ENCODE data around the gene HMCN1.

Gene HMCN1

DNA sequence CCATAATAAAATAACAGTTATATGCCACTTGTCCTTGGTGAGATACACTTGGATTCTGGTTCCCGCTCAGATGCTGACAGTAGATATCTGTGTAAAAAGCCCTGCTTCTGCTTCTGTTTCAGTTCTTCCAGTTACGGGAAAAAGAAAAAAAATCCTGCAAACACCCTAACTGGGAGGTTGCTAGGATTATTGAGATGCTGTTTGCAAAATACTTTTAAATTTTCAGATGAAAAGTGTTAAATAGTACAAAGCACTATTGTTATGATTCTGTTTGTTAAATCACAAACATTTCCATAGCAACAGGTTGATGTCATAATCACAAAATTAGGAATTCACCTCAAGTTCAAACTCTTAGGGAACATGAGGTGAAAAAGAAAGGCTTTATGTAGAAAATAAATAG, 232.3 kb downstream of the HMCN1 start:
- no peak for DNase-seq (ENCODE audit: low spot score)

DNA sequence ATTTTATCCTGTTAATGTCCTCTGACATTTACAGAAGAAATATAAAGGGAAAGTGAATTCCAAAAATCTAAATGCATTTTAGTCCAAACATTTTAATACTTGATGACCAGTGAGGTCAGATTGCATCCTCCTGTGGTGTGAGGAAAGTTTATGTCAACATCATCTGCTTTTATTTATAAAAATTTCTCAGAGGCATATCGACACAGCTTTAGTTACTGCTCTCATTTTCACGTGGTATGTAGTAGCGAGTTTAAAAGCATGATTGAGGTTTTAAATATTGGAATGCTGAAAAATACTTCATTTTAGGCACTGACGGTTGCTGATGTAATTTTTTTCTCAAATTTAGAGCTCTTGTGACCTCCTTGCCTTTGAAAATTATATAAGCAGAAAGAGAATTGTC, 234.8 kb downstream of the HMCN1 start:
- no peak for DNase-seq (ENCODE audit: low spot score)

DNA sequence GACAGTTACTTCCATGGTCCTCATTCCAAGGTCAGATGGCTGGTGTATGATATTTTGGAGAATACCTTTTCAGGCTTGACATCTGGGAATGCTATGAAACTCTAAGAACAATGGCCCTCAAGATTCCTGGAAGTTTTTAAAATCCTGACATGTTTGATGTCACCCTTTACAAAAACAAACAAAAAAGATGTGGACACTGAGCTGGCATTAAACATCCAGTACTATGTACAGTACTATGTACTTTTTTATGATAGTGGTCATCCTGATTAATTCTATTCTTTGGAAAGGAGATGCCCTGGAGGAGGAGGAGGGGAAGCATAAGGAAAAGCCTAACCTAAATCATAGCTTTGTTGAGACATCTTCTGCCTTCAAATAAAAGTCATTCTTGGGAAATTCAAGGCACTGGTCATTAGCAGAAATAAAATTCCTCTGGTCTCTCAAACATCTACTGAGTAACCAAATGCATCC, 235.4 kb downstream of the HMCN1 start:
- DNase-seq (ENCODE audit: low spot score): no peak

DNA sequence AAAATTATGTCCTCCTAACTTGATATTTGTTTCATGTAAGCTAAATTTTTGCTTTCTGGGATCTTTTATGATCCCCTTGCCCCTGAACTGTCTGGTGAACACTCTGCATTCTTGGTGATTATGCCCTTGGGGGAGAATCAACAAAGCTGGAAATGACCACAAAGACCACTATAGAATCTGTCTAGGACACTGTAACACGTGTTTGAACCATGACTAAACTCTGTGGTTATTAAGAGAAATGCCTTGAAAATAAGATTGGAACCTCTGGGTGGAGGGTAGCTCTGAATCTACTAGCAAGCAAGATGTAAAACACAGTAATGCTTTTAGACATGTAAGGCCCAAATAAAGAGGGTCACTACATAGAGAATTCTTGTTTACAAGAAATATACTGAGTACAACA, 237.5 kb downstream of the HMCN1 start:
- DNase-seq (ENCODE audit: low spot score): no peak

DNA sequence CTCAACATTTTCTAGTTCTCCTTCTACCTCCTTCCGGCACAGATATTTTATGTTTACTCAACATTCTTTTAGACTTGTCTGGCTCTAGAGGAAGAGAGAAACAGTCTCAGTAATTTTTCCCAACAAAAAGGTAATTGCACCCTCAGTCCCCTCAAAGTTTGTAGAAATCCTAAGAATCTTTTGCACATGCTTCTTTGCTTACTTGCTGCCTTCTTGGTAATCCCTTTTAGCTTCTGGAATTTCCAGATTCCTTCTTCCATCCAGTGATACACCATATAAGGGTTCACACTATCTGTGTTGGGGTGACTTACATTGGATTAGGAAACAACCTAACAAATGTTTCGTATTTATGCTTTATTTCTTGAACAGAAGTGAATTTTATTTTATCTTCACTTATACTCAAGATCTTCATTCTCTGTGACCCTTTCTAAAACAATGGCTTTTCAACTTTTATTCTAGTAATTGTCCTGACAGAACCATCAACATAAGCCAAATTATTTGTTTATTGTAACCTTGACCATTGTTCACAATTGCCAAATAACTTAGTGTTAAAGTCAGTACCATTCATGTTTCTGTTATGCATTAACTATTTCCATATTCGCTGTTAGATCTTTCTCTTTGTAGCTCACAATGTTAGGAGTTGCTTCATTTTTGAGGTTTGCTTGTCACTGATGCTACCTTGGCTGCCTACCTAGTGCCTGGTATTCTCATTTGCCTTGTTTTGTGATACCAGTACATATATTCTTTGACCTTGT, 238.1 kb downstream of the HMCN1 start:
- no peak for DNase-seq (ENCODE audit: low spot score)

DNA sequence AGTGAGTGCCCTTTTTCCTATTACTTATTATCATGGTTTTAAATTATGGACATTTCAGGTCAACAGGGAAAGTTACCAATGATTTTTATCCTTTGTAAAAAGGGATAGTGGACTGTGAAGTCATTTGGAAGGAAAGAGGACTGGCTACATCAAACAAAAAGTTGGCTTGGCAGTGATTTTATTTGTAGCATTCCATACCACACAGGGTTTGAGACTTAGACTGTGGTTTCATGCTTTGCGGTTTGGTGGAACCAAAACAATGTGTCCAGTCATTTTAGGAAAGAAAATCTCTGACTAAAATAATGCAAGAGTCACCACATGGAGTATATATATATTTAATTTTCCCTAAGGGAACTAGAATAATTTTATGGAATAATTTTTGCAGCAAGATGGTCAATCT, 239.5 kb downstream of the HMCN1 start:
- no peak for DNase-seq (ENCODE audit: low spot score)

DNA sequence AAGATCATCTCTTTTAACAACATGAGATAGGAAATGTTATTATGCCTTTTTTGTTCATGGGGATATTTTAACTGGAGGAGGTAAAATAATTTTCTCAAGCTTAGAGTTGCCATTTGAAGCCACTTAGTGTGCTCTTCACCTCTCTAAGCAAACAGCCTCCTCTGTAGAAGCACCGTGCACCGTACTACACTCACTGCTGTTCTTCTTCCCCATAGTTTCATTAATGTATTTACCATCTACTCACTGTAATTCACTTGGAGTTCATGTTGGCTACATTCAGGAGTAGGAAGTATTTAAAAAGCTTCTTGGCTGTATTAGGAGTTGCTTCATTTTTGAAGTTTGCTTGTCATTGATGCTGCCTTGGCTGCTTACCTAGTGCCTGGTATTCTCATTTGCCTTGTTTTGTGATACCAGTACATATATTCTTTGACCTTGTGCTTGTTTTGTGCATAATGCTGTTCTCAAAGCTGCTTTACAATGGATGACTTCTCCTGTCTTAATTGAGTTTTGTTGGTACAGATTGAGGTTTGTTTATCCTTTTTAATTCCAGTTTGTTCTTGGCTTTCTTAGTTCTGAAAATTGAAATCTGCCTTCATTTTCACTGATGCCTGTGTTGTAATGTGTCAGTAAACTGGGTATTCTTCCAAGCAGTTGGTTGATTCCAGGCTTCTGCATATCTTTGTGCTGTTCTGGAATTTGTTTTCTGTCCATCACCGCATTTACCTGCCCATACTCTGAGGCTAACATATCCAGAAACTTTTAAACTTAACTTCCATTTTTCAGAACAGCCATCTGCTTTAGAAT, 240.4 kb downstream of the HMCN1 start:
- no peak for DNase-seq (ENCODE audit: low spot score)

DNA sequence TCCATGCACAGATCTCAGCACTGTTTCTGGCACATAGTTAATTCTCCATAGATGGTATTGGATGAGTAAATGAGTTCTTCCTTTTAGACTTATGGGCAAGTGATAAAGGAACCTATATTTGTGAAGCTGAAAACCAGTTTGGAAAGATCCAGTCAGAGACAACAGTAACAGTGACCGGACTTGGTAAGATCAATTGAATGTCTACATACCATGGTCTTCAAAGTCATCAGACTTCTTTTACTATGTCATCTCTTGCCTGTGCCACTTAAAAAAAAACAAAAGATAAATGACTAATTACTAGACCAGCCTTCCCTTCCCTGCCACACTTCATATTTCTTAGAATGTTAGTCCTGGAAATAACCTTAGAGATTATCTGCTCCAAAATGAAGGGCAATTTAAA, 246.7 kb downstream of the HMCN1 start:
- no peak for DNase-seq (ENCODE audit: low spot score)

DNA sequence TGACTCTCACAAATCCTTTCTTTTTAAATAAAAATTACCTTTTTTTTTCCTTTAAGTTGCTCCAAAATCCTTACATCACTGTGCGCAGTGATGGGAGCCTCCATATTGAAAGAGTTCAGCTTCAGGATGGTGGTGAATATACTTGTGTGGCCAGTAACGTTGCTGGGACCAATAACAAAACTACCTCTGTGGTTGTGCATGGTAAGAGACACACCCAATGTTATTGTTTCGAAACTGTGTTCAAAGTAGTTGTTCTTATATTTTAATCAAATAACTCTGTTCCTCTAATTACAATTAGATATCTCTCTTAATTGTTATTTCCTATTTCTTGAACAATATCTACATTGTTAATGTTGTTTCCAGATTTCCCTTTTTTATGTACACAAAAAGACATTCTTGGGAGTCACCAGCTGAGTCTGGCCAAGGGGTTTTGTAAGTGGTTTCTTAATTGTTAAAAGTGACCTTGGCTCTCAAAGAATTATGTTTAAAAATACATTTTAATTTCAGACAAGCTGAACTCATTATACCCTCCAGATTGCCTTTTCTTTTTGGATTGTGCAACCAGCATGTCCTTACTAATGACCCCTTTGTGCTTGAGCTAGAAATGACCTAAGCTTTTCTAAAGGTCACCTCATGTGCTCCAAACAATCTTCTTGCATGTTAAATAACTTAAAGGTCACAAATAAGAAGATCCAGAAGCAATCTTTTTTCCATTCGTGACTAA, 250.1 kb downstream of the HMCN1 start:
- no peak for DNase-seq (ENCODE audit: low spot score)

DNA sequence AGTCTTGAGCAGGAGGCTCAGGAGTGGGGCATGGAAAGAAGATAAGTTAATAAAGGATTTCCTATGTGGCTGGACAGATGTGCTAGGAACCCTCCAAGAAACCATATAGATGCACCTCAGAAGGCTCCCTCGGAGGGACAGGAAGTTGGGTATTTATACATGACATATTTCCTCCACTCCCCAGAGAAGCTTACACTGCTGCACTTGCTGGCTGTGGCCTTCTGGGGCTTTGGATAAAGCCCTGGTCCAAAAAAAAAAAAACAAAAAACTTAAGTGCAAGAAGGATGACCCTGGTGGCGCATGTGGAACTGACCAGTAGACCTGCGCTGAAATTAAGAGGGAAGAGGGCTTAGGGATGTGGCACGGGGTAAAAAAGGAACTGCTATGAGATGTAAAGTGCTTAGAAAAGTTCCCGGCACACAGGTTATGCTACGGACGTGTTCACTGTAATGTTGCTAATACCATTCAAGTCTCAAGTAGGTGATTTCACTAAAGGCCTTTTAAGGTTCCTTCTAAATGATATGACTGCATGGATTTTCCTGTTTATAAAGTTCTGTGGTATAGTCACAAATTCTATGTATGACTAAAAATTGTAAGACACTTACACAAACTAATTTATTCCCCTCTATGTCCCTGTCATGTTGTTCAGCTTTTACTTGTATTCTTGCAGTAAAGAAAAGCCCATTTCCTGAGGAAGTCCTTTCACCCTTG, 253.6 kb downstream of the HMCN1 start:
- no peak for DNase-seq (ENCODE audit: low spot score)

DNA sequence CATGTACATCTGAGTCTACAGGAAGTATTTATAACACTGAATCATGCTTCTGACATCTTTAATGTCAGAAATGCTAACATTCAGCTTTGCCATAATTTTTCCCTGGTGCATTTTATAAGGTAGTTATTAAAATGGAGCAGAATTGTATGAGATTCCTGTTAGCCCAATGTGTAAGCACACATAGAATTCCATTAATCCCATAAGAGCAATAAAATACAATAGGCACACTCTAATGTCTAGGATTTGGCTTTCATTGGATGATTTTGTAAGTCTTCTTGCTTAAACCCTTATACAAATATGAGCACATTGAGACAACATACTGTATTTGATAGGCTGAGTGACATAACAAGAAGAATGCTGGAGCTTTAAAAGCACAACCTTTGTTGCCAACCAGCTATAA, 256.4 kb downstream of the HMCN1 start:
- no peak for DNase-seq (ENCODE audit: low spot score)

DNA sequence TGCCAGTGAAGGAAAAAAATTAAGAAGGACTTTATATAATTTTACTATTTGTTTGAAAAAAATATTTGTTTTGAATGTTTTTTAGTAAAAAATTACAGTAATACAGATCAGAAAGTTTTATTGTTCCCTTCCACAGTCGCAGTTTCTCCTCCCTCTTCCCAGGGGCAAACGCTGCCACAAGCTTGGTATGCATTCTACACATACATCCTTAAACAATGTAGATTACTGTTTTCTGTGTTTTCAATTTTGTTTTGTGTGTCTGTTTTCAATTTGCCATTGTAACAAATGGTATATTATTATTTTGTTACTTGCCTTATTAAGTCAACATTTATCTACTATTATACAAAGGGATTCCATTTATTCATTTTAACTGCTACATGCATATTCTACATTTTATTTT, 257.1 kb downstream of the HMCN1 start:
- no peak for DNase-seq (ENCODE audit: low spot score)

DNA sequence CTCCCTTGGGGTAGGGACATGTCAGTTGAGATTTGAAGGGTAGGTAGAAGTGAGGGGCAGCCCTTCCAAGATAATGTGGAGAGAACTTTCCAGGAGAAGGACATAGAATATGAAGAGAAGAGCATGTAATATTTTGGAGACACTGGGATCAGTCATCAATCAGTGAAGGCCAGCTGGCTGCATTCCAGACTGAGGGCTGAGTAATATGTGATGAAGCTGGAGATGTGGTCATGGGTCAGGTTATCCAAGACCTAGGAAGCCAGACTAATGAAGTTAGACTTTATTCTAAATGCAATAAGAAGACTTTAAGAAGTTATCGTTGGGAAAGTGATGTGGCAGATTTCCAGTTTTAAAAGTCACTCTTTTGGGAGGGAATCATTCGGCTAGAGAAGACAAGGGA, 262.0 kb downstream of the HMCN1 start:
- no peak for DNase-seq (ENCODE audit: low spot score)

DNA sequence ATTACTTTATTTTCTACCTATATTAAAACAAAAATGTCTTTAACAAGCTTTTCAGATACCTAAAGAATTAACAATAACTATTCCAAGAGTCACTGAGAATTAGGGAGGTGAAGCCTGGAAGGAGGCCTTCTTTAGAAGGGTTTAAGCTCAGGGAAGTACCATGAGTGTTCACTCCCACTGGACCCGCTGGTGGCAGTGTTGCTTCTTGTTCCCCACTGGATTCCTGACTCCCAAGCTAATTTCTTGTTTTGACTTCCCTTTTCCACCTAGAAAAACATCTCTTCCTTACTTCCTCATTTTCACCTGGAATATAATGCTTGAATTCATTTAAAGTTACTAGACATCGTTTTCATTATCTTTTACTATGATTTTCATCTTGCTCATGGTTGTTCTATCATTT, 264.2 kb downstream of the HMCN1 start:
- DNase-seq (ENCODE audit: low spot score): no peak

DNA sequence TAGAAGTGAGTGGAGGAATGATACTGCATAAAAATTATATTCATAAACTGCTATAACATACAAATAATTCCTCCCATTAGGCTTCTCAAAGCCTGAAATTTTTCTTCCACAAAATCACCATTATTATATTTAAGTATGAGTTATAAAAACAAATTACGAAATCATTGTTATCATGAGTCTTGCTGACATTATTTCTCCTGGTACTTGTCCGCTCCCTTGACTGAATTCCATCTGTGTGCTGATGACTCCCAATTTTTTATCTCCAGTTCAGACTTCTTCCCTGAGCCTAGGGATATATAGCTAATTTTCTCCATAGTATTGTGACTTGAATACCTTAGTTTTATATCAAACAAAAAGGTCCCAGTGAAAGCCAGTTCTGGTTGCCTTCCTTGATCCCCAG, 268.2 kb downstream of the HMCN1 start:
- DNase-seq (ENCODE audit: low spot score): no peak

DNA sequence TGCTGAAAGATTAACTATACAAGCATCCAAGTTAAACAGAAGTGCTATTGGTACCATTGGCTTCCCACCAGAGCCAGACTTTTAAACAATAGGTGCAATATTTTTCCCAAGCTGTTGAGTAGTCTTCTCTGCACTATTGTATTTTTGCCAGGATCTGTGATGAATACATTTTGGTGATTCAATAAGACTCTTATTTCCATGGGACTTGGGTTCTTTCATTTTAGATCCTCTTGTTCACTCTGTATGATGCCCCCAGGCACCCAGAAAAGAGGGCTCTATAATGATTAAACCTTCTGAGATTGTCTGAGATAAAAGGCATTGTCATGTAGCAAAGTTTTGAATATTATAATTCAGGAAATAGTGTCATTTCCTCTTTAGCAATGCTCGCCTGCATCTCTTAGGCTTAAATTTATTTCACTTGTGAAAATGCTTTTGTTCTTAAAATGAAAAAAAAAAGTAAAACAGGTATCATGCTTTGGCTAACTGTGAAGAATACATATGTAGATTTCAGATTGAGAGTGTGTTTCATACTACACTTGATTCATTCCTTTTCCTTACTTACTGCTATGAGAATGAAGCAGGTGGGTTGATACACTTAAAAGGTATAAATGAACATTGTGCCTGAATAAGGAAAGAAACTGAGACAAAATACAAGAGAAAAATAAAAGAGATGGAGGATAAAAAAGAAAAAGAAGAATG, 275.0 kb downstream of the HMCN1 start:
- DNase-seq (ENCODE audit: low spot score): no peak

DNA sequence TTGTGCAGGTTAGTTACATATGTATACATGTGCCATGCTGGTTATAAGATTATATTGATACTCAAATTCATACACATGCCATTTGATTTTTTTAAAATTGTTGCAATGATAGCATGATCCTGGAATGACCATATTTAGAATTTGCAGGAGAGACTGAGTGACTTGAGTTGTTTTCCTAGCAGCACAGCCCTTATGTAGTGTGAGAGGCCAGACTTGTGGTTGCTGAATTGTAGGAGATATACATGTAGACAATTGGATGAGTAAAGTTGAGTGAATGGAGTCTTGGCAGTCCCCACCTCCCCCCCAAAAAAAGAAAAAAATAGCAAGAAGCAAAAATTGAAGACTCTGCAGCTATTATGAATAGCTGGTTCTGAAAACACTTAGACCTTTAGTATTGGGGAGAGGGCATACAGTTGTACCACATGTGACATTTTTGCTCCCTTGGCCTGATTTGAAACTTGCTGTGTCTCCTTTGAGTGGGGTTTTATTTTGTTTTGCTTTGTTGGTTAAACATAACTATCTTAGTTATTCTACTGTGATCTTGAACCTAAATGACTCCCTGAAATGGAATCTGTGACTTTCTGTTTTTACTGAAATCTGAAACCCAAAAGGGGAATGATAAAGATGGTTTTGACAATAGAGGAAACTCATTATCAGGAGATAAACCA, 280.3 kb downstream of the HMCN1 start:
- DNase-seq (ENCODE audit: low spot score): no peak

DNA sequence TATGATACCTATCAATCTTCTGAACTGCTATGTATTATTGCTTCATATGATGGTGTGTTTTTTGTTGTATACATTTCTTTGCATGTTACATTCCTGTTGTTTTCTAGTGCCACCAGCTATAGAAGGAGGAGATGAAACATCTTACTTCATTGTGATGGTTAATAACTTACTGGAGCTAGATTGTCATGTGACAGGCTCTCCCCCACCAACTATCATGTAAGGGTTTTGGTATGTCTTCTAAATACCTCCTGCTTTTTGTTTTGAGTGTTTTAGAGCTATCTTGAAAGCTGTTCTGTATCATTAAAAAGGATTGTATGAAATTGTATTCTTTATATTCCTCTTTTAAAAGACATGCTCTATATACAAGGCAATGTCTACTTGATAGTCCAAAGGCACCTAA, 282.7 kb downstream of the HMCN1 start:
- no peak for DNase-seq (ENCODE audit: low spot score)

DNA sequence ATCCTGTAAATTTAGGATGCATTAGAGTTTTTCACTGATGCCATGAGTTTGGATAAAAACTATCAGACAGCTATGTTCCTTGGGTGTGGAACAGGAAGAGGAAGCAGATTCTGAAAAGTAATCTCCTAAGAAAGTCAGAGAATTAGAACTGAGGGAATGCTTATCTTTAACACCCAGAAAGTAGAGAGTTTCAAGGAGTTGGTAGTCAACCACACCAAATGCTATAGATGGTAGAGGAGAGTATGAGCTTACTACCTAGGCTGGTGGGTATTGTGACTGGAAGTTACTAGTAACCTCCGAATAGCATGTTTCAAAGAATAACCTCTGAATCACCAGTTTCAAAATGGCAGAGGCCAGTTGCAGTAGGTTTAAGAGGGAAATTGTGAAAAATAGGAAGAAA, 288.0 kb downstream of the HMCN1 start:
- no peak for DNase-seq (ENCODE audit: low spot score)

DNA sequence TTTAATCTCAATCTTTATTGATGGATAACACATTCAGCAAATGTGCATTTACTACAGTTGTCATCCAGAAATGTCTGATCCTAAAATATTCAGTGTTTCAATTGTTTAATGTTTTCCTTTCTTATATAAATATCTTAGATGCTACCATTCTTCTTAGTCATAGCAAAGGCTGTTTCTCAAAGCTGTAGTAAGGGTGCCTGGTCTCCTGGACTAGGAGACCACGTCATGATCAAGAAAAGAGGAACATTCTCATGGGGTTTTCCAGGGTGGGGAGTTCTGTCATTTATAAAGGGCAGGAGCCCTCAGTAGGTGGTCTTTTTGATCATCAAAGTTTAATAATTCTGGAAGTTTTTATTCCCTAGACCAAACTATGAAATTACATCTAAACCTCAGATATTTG, 292.8 kb downstream of the HMCN1 start:
- no peak for DNase-seq (ENCODE audit: low spot score)

DNA sequence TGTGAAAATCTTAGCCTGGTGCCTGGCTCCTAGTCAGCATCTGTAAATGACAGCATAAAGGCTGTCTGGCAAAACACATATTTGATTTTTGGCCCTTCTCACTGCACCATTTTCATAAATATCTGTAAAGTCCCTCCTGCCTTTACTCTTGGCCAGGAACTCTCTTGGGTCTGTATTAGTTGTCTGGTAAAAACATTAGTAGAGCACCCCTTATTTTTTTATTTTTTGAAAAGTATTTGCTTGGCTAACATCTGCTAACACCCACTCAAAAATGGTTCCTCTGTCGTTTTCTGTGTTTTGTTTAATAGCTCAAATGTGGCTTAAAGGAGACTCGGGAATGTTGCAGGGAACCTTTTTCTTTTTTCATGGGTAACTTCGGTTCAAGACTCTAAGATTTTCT, 293.4 kb downstream of the HMCN1 start:
- no peak for DNase-seq (ENCODE audit: low spot score)
